Heart right ventricle (tissue), 16 donors: ENCODE results near the gene TOP3B. TPM values are rescaled to one million over a fixed set of nuclear protein-coding genes. Genes with fewer than 3 reads are reported as not detected.

Source experiments
- ATAC-seq, 8 donors: fragments of 200-7000 bp; cut with Tn5 transposase; one replicate each; pipeline ENCODE4 v1.9.1; 2020; ENCODE audit warnings: mild to moderate bottlenecking in 8 of 8, moderate library complexity in 8 of 8, moderate number of reproducible peaks in 1 of 8
- DNase-seq, 2 donors: peaks; one replicate each; pipeline ENCODE4 v3.0.0-alpha.2; 2020
- H3K27ac ChIP-seq, 10 donors: fragments of 200-600 bp; sonication (generic) in 2 of 10; one replicate each; pipeline versions ENCODE4 v1.5.0 to v1.8.0; 2020 to 2022; ENCODE audit warnings: mild to moderate bottlenecking in 3 of 10
- H3K27me3 ChIP-seq, 7 donors: fragments of 200-600 bp; one replicate each; pipeline ENCODE4 v1.8.0; 2021 to 2022; ENCODE audit warnings: mild to moderate bottlenecking in 2 of 7
- H3K36me3 ChIP-seq, 9 donors: fragments of 200-600 bp; sonication (generic) in 1 of 9; one replicate each; pipeline versions ENCODE4 v1.5.0 to v1.8.0; 2020 to 2022; ENCODE audit warnings: mild to moderate bottlenecking in 2 of 9
- H3K4me1 ChIP-seq, 9 donors: fragments of 200-600 bp; sonication (generic) in 1 of 9; one replicate each; pipeline versions ENCODE4 v1.5.0 to v1.8.0; 2020 to 2022; ENCODE audit warnings: mild to moderate bottlenecking in 4 of 9
- H3K4me3 ChIP-seq, 10 donors: fragments of 200-600 bp; sonication (generic) in 2 of 10; one replicate each; pipeline versions ENCODE4 v1.5.0 to v1.8.0; 2020 to 2022; ENCODE audit warnings: mild to moderate bottlenecking in 7 of 10, moderate library complexity in 2 of 10
- H3K9me3 ChIP-seq, 11 donors: fragments of 200-600 bp in 10 of 11; sonication (generic) in 2 of 11; one replicate each; pipeline versions ENCODE4 v1.5.0 to v1.8.0; 2013 to 2022; ENCODE audit warnings: mild to moderate bottlenecking in 2 of 11, control low read depth in 1 of 11, moderate library complexity in 1 of 11
- WGBS, 2 donors: extraction: QIAGEN DNeasy Blood & Tissue Kit; methylation state at CpG; one replicate each; pipeline ENCODE4 v1.1.7; 2013; ENCODE audit warnings: inconsistent platforms in 1 of 2; 5-methylcytosine and 5-hydroxymethylcytosine counted together
- intact Hi-C, 10 donors: fragments of 100-400 bp; cut with DNase I; formaldehyde crosslinking; loops; one replicate each; pipeline versions ENCODE4 v1.11.1 to v1.14.2; 2022
- polyA plus RNA-seq, 2 donors: library from polyadenylated mRNA; stranded (reverse); fragments of 200-250 nt; gene quantifications; one replicate each; pipeline ENCODE4 v1.2.3, GENCODE V29; 2013
- total RNA-seq, 10 donors: library from RNA; stranded (reverse); fragmentation: NEBNext Ultra II Directional in 3 of 10; extraction: Animal tissue kit (Norgen Biotek cat#: 25700) in 3 of 10; gene quantifications; one replicate each; pipeline versions ENCODE4 v1.2.1 to v1.2.4, GENCODE V29; 2021 to 2023
- TF ChIP-seq, protein P1 (sequence below), 9 donors: fragments of 200-600 bp; sonication (generic) in 2 of 9; IDR thresholded peaks; one replicate each; pipeline versions ENCODE4 v1.5.0 to v1.8.0; 2021 to 2022; ENCODE audit warnings: antibody characterized with exemption in 9 of 9, mild to moderate bottlenecking in 5 of 9, moderate library complexity in 1 of 9
- donor health status: Arrhythmogenic right ventricular cardiomyopathy.
- donor health status: ischemic (EF 13 %, LVEDD 7.1; RV severe dilation, severe dysfunction).
- donor health status: healthy with polysubstance abuse.
- donor health status: DM: no; HTN: yes; CAD: no.
- donor health status: DM: no; HTN: no; CAD: no.
- donor health status: ischemic (EF 25% LVEDD 6.9; RV normal size, moderate dysfunction).
- donor health status: ischemic (EF 25% LVEDD 5.7; RV mildly dilated, moderate dysfunction).
- donor health status: healthy.
- donor health status: DM: yes; HTN: yes; CAD: no.
- donor health status: Ischemic cardiomyopathy.
- donor health status: ischemic (EF 35%, LVEDD 5.7; RV mildly dilated, moderate dysfunction).
- donor health status: nonischemic (EF 11% LVEDD 7.7; RV severe dilation, severe dysfunction).
- donor health status: DM: yes; HTN: yes; CAD: no.
- donor health status: PGD.
- donor health status: ischemic (EF 29% LVEDD 5.4; RV normal size, mild dysfunction).
- donor health status: nonischemic (EF 23%, LVEDD 6.1; RV moderate dilation, normal function).

The TOP3B gene
- total and polyA plus RNA-seq, 12 donors, result 7.8 to 20.0 (median 10.8) TPM

DNA sequence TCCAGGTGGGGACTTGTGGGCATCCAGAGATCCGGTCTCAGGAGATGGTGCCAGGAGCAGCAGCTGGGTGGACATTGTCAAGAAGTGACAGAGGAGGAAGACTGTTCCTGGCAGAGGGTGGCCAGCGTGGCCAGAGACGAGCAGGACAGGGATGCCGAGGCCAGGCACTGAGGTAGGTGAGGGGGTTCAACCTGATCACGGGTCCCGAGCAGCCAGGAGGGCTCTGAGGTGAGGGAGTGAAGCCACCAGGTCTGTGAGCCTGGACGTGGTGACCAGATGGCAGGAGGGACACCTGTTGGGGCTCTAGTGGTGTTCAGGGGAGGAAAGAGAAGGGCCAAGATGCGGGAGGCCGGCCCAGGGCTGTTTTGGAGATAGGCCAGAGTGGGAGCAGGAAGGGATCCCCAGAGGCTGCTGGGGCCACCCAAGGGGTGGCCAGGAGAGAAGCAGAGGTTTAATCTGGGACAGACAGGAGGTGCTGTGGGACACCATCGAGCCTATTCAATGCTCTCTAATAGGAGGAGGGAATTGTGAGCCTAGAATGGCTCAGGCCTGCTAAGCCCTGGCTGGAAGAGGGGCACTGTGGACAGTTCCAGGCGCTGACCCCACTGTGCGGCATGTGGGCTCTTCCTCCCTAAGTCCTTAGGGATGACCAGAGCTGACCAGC, 36.2 kb downstream of the TOP3B start:
- 81 to 82% methylated on average over 12 of the region's 12 CpGs for WGBS, 2 donors
- H3K36me3 ChIP-seq, result peaks cover 0 to 39% (median 19%) of the 10 kb centered on the region in 9 donors
- TF ChIP-seq, protein P1, sequence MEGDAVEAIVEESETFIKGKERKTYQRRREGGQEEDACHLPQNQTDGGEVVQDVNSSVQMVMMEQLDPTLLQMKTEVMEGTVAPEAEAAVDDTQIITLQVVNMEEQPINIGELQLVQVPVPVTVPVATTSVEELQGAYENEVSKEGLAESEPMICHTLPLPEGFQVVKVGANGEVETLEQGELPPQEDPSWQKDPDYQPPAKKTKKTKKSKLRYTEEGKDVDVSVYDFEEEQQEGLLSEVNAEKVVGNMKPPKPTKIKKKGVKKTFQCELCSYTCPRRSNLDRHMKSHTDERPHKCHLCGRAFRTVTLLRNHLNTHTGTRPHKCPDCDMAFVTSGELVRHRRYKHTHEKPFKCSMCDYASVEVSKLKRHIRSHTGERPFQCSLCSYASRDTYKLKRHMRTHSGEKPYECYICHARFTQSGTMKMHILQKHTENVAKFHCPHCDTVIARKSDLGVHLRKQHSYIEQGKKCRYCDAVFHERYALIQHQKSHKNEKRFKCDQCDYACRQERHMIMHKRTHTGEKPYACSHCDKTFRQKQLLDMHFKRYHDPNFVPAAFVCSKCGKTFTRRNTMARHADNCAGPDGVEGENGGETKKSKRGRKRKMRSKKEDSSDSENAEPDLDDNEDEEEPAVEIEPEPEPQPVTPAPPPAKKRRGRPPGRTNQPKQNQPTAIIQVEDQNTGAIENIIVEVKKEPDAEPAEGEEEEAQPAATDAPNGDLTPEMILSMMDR (IDR thresholded peaks at IDR 0.05), result no peak
- DNase-seq (no peak), ATAC-seq (no peak)
- H3K4me3 ChIP-seq, result no peak overlapping the region
- intact Hi-C loops, result no loop called here
- H3K27me3 ChIP-seq, result no peaks in the 10 kb centered on the region
- peak overlapping the region in 9 of 10 donors; percentile 82 to 96 (median 93) for H3K27ac ChIP-seq
- peaks cover 29 to 100% (median 83%) of the 10 kb centered on the region in 9 donors for H3K4me1 ChIP-seq
- H3K9me3 ChIP-seq, result no peaks in the 10 kb centered on the region

DNA sequence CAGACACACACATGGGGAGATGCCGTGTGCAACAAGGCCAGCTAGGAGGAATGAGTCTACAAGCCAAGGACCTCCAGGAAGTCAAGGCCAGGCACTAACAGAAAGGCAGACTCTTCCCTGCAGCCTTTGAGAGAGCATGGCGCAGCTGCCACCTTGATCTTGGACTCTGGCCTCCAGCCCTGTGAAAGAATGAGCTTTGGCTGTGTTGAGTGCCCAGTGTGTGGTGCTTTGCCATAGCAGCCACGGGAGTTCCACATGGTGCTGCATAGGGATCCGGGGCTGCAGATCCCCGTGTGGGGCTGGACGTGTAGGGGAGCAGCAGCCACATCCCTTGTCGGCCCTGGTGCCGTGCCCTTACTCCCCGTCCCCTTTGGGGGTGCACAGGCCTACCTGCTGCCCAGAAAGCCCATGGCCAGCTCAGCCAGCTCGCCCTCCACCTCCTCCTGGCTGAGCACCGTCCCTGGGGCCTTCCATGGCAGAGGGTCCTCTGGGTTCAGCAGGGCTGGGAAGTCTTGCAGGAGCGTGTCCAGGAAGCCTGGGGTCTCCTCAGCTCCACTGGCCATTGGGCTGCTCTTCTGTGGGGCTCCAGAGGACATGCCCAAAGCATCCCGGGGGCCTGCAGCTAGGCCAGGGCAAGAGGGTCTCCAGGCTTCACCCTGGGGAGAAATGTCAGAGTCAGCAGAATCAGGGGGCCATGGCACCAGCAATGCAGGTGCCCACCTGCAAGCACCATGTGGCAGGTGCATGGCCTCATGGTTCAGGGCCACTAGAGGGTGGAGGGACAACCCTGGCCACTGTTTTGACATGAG, 36.9 kb downstream of the TOP3B start:
- Histone ChIP-seq H3K4me1 (peaks cover 32 to 100% (median 86%) of the 10 kb centered on the region in 9 donors), H3K9me3 (no peaks in the 10 kb centered on the region), H3K4me3 (no peak overlapping the region), H3K36me3 (peaks cover 0 to 45% (median 19%) of the 10 kb centered on the region in 9 donors), H3K27ac (peak overlapping the region in 9 of 10 donors; percentile 90 to 98 (median 96)), H3K27me3 (no peaks in the 10 kb centered on the region)
- intact Hi-C loops, result no loop called here
- WGBS, 2 donors, result 89 to 96% methylated on average over 13 of the region's 13 CpGs
- DNase-seq, result no peak
- TF ChIP-seq, protein P1 (IDR thresholded peaks at IDR 0.05), result no peak
- ATAC-seq, result no peak

DNA sequence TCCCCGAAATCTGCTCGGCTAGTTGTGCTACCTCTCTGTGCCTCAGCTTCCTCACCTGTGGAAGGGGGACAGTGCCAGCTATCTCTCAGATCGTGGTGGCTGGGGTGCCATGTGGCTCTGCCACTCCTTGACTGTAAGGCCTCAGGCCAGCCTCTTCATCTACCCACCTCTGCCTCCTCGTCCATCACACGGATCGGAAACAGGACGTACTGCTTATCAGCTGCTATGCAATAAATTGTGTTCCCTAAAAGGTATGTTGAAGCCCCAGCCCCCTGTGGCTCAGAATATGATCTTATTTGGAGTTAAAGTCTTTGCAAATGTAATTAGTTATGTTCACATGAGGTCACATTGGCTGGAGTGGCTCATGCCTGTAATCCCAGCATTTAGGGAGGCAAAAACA, 37.7 kb downstream of the TOP3B start:
- 71 to 90% methylated on average over 7 of the region's 7 CpGs for WGBS, 2 donors

More for the DNA sequence above, 37.7 kb downstream of the TOP3B start:
- ATAC-seq, result no peak
- intact Hi-C loops, result no loop called here
- no peak overlapping the region for H3K4me3 ChIP-seq
- peak overlapping the region in 9 of 10 donors; percentile 90 to 98 (median 96) for H3K27ac ChIP-seq
- no peaks in the 10 kb centered on the region for H3K9me3 ChIP-seq
- peaks cover 34 to 100% (median 89%) of the 10 kb centered on the region in 9 donors for H3K4me1 ChIP-seq
- peaks cover 0 to 50% (median 19%) of the 10 kb centered on the region in 9 donors for H3K36me3 ChIP-seq
- DNase-seq, result no peak
- TF ChIP-seq, protein P1 (IDR thresholded peaks at IDR 0.05), result no peak
- H3K27me3 ChIP-seq, result no peaks in the 10 kb centered on the region
